ENCODE results near the gene PCLO.

The PCLO gene

GRCh38 chr7:82810558-82811259 is 352.0 kb downstream of the PCLO start:
- no peak for DNase-seq

GRCh38 chr7:82808633-82809032 is 354.1 kb downstream of the PCLO start:
- no peak for DNase-seq

GRCh38 chr7:82805527-82805960 is 357.1 kb downstream of the PCLO start:
- no peak for DNase-seq

GRCh38 chr7:82803411-82803810 is 359.3 kb downstream of the PCLO start:
- no peak for DNase-seq

GRCh38 chr7:82789883-82790609 is 372.6 kb downstream of the PCLO start:
- no peak for DNase-seq

- DNase-seq, result no peak
These were observed 384.7 kb downstream of the PCLO start for GRCh38 chr7:82778021-82778420.

GRCh38 chr7:82762880-82763279 is 399.8 kb downstream of the PCLO start:
- DNase-seq, result no peak

GRCh38 chr7:82760831-82761230 is 401.9 kb downstream of the PCLO start:
- no peak for DNase-seq

- no peak for DNase-seq
These were observed 402.6 kb downstream of the PCLO start for GRCh38 chr7:82760074-82760473.

GRCh38 chr7:82755705-82756551 is 406.8 kb downstream of the PCLO start:
- no peak for DNase-seq

GRCh38 chr7:82750007-82750406 is 412.7 kb downstream of the PCLO start:
- no peak for DNase-seq

- DNase-seq, result no peak
These were observed 416.9 kb downstream of the PCLO start for GRCh38 chr7:82745820-82746219.

- no peak for DNase-seq
These were observed 417.6 kb downstream of the PCLO start for GRCh38 chr7:82745117-82745516.

- DNase-seq, result no peak
These were observed 420.5 kb downstream of the PCLO start for GRCh38 chr7:82742163-82742562.

GRCh38 chr7:82741493-82741892 is 421.2 kb downstream of the PCLO start:
- no peak for DNase-seq

GRCh38 chr7:82740246-82740848 is 422.3 kb downstream of the PCLO start:
- DNase-seq, result no peak

- DNase-seq, result no peak
These were observed 426.1 kb downstream of the PCLO start for GRCh38 chr7:82736633-82737032.

- no peak for DNase-seq
These were observed 430.0 kb downstream of the PCLO start for GRCh38 chr7:82732677-82733076.

- DNase-seq, result peak; percentile 10
These were observed 433.3 kb downstream of the PCLO start for GRCh38 chr7:82729172-82730030.

GRCh38 chr7:82726038-82726800 is 436.5 kb downstream of the PCLO start:
- DNase-seq, result no peak

- DNase-seq, result no peak
These were observed 439.3 kb downstream of the PCLO start for GRCh38 chr7:82723411-82723810.
